ENCODE data around the gene KCNH3.
"Not testable (repeated sequence)": the region's sequence is repeated elsewhere in the genome, so short reads cannot be mapped to it uniquely, and the experiment has no call there.

- TF ChIP-seq CTCF, EZH2phosphoT487 (IDR thresholded peaks at IDR 0.05): not testable (repeated sequence)
Measured at GRCh38 chr12:49534122-49534521, 4.7 kb upstream of the KCNH3 start.

All from neural progenitor cell (in vitro differentiated cells).